NCI-H146 treated with DMSO at 0.1 percent for 48 hours (cell line): ENCODE results near the gene MLLT1.

ENCODE experiments used
- DNase-seq: peaks from one replicate; lab custom pipeline; 2025; ENCODE audit not compliant: unreplicated experiment; lab: John Stamatoyannopoulos, UW

The MLLT1 gene

GRCh38 chr19:6260376-6260775, 19.4 kb downstream of the MLLT1 start:
- no peak for DNase-seq

GRCh38 chr19:6259312-6259861, 20.4 kb downstream of the MLLT1 start:
- DNase-seq, result no peak

GRCh38 chr19:6258812-6259311, 20.9 kb downstream of the MLLT1 start:
- DNase-seq, result no peak

GRCh38 chr19:6253954-6254733, 25.6 kb downstream of the MLLT1 start:
- no peak for DNase-seq

- no peak for DNase-seq
These were observed 27.7 kb downstream of the MLLT1 start for GRCh38 chr19:6252066-6252465.

GRCh38 chr19:6250909-6251308, 28.9 kb downstream of the MLLT1 start:
- DNase-seq, result no peak

- no peak for DNase-seq
These were observed 29.7 kb downstream of the MLLT1 start for GRCh38 chr19:6250024-6250615.

GRCh38 chr19:6249296-6249695, 30.5 kb downstream of the MLLT1 start:
- DNase-seq, result no peak

GRCh38 chr19:6248844-6249243, 30.9 kb downstream of the MLLT1 start:
- no peak for DNase-seq

- no peak for DNase-seq
These were observed 31.4 kb downstream of the MLLT1 start for GRCh38 chr19:6248341-6248740.

- no peak for DNase-seq
These were observed 32.8 kb downstream of the MLLT1 start for GRCh38 chr19:6247007-6247288.

- no peak for DNase-seq
These were observed 33.4 kb downstream of the MLLT1 start for GRCh38 chr19:6246174-6247006.

- DNase-seq, result no peak
These were observed 37.1 kb downstream of the MLLT1 start for GRCh38 chr19:6242677-6243076.

GRCh38 chr19:6241680-6242377, 37.9 kb downstream of the MLLT1 start:
- DNase-seq, result no peak

- DNase-seq, result no peak
These were observed 38.7 kb downstream of the MLLT1 start for GRCh38 chr19:6241056-6241455.

GRCh38 chr19:6239871-6240676, 39.7 kb downstream of the MLLT1 start:
- DNase-seq, result no peak

- no peak for DNase-seq
These were observed 40.4 kb downstream of the MLLT1 start for GRCh38 chr19:6239401-6239844.

- DNase-seq, result no peak
These were observed 41.0 kb downstream of the MLLT1 start for GRCh38 chr19:6238643-6239281.

GRCh38 chr19:6238256-6238642, 41.5 kb downstream of the MLLT1 start:
- DNase-seq, result no peak
